Suprapubic skin (tissue), 4 donors: ENCODE measurements around the gene TMUB1.

Experiments
- EP300 ChIP-seq: sonication (generic); formaldehyde crosslinking; IDR thresholded peaks from one replicate; pipeline ENCODE4 v1.6.1; 2017; ENCODE audit warnings: antibody characterized with exemption
- POLR2A ChIP-seq, 2 donors: fragments of 450-650 bp; IDR thresholded peaks; one replicate each; pipeline ENCODE4 v1.6.1; 2017; ENCODE audit warnings: antibody characterized with exemption in 2 of 2, mild to moderate bottlenecking in 2 of 2, moderate library complexity in 2 of 2
- POLR2AphosphoS5 ChIP-seq, 3 donors: sonication (generic); formaldehyde crosslinking; IDR thresholded peaks; one replicate each; pipeline ENCODE4 v1.6.1; 2017; ENCODE audit warnings: antibody characterized with exemption in 3 of 3
- TF ChIP-seq, protein P1 (sequence below), 2 donors: fragments of 200-600 bp in 1 of 2; fragments of 450-650 bp in 1 of 2; sonication (generic) in 1 of 2; IDR thresholded peaks; one replicate each; pipeline ENCODE4 v1.5.1; 2016 to 2019; ENCODE audit warnings: antibody characterized with exemption in 2 of 2, mild to moderate bottlenecking in 1 of 2, moderate library complexity in 1 of 2

DNA sequence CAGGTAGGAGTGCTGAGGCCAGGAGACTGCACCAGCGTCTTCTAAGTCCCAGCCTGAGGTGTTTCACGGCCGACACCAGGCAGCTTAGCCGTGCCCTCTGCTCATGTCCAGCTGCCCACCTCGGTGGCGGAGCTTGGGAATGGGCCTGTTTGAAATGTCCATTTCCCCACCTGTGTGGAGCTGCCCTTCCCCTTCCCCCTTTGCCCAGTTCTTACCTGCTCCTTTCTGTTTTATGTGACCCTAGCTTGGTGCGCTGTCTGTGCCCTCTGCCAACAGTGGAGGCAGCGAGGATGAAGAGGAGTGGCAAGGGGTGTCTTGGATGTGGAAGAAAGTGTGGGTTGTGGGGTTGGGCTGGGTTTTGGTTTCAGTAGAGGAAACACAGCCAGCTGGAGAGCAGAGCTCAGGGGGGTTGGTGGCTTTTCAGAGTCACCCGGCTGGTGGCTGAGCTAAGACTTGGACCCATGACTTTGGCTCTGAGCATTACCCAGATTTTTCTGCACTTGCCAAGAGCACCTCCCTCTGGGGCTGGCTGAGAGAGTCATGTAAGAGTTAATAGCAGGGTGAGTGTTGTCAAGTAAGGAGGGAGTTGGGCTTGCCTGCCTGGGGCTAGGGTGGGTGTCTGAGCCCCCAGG, 46.8 kb upstream of the TMUB1 start:
- TF ChIP-seq, protein P1, sequence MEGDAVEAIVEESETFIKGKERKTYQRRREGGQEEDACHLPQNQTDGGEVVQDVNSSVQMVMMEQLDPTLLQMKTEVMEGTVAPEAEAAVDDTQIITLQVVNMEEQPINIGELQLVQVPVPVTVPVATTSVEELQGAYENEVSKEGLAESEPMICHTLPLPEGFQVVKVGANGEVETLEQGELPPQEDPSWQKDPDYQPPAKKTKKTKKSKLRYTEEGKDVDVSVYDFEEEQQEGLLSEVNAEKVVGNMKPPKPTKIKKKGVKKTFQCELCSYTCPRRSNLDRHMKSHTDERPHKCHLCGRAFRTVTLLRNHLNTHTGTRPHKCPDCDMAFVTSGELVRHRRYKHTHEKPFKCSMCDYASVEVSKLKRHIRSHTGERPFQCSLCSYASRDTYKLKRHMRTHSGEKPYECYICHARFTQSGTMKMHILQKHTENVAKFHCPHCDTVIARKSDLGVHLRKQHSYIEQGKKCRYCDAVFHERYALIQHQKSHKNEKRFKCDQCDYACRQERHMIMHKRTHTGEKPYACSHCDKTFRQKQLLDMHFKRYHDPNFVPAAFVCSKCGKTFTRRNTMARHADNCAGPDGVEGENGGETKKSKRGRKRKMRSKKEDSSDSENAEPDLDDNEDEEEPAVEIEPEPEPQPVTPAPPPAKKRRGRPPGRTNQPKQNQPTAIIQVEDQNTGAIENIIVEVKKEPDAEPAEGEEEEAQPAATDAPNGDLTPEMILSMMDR (IDR thresholded peaks at IDR 0.05), result no peak
- TF ChIP-seq POLR2A (IDR thresholded peaks at IDR 0.05) (no peak), EP300 (no peak), POLR2AphosphoS5 (IDR thresholded peaks at IDR 0.05) (no peak)
